ENCODE measurements around the gene CD69.
"Not testable (repeated sequence)": the region's sequence is repeated elsewhere in the genome, so short reads cannot be mapped to it uniquely, and the experiment has no call there.

The CD69 gene

DNA sequence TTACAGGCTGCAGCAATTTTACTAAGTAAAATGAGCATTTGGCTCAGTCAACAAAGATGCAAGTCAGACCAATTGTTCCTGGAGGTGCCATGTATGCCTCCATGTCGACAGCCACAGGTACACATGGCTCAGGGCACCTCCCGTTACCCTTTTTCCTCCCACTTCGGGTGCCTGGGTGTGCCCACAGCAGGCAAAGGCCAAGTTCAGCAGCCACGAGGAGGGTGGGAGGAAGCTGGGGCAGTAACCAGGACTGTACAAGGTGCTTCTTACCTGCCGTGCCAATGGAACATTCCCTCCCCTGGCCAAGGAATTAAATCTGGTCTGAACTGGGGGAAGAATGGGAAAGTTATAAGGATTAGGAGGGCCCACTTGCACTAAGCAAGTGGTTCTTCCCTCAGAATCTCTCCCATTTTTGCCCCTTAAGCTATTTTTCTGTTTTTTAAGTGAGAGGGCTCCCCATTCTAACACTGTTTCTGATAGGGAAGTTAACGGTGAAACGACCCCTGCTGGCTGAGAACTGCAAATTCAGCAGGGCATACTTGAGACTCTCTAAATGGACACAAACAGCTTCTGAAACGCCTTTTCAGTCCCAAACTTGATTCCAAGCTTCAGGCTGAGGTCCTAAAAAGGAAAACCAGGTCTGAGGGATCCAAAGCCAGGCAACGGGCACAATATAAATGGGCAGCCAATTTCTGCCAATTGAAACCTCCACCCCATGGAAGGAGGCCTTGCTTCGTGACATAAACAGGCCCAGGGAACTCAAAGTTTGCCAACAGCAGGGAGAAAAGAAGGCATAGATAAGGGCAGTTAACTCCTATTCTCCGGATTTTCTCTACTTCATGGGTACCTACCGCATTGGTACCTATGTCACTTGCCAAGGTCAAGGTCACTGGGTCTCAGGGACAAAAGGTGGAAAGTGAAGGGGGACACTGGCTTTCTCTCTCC, 52.6 kb downstream of the CD69 start:
- peak; percentile 76 for DNase-seq (ENCODE audit: low read depth in 2 of 2)
- no peak overlapping the region for H3K4me3 ChIP-seq (replicated peaks in 1 of 2; ENCODE audit: low read depth in 2 of 2, low read length in 2 of 2)
- TF ChIP-seq CTCF (IDR thresholded peaks at IDR 0.05; ENCODE audit: low read depth, low read length), result peak; percentile 79

DNA sequence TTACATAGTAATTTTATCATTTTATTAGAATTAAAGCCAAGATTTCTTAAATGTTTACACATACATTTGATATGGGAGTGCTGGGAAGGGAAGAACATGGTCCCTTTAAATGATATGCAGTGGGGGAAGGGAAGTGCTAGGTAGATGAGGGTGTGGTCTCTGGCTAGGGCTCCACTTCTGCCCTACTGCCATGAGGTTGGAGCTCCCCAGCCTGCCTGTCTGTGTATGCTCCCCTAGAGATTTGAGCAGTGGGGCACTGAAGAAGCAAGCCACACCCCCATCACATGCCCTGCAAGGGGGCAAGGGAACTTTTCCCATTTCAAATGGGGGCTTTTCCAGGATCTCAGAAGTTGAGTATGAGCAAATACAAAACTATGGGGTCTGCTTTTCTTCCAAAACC, 53.3 kb downstream of the CD69 start:
- no peak for DNase-seq (ENCODE audit: low read depth in 2 of 2)
- no peak for TF ChIP-seq CTCF (IDR thresholded peaks at IDR 0.05; ENCODE audit: low read depth, low read length)
- H3K4me3 ChIP-seq (replicated peaks in 1 of 2; ENCODE audit: low read depth in 2 of 2, low read length in 2 of 2), result no peak overlapping the region

GRCh38 chr12:9706086-9706685, 54.5 kb downstream of the CD69 start:
- DNase-seq (ENCODE audit: low read depth in 2 of 2), result no peak
- H3K4me3 ChIP-seq (replicated peaks in 1 of 2; ENCODE audit: low read depth in 2 of 2, low read length in 2 of 2), result no peak overlapping the region
- no peak for TF ChIP-seq CTCF (IDR thresholded peaks at IDR 0.05; ENCODE audit: low read depth, low read length)

DNA sequence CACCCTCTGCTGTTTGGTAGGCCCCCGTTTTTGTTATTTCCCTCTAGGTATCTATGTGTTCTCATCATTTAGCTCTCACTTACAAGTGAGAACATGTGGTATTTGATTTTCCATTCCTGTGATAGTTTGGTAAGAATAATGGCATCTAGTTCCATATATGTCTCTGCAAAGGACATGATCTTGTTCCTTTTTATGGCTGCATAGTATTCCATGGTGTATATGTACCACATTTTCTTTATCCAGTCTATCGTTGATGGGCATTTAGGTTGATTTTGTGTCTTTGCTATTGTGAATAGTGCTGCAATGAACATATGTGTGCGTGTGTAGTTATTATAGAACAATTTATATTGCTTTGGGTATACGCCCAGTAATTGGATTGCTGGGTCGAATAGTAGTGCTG, 56.1 kb downstream of the CD69 start:
- H3K4me3 ChIP-seq (replicated peaks in 1 of 2; ENCODE audit: low read depth in 2 of 2, low read length in 2 of 2); DNase-seq (ENCODE audit: low read depth in 2 of 2): not testable (repeated sequence)
